ENCODE data around the gene TMEM61. TPM values are rescaled to one million over a fixed set of nuclear protein-coding genes. Genes with fewer than 3 reads are reported as not detected.

The TMEM61 gene
- total RNA-seq, 2 donors from 2014 or later = 2.0 to 3.6 TPM

DNA sequence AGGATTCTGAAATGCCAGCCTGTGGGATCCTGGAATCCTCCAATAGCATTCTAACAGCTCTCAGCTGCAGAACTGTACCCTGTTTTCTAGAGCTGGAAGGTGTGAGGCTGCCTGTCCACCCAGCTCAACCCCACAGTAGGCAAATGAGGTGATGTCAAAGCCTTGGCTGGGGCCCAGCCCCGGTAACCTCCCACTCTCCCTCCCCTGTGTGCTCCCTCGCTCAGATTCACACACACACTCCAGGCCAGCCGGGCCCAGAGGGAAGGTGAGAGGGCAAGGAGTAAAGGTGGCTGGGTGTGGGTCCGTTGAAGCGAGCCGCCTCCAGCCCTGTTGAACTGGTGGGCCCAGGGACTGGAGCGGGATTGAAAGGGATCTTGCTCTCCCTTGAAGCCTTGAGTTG is 18.2 kb downstream of the TMEM61 start, which contains the start of gene BSND:
Gene BSND, plus strand, starts transcription at position 257 of the 400 bp plus-strand sequence. CDS start 254 bp downstream, outside the sequence.
- 58 to 61% methylated on average over 7 of the region's 7 CpGs for WGBS, 2 donors
- no peak within 1 kb of the TSS for H3K4me3 ChIP-seq
- peaks cover 11% of the 10 kb centered on the region for H3K4me1 ChIP-seq
- no peaks in the 10 kb centered on the region for H3K36me3 ChIP-seq (replicated peaks in 1 of 2; ENCODE audit: insufficient read depth in 1 of 2, low read depth in 2 of 2)
- no peak within 1 kb of the TSS for H3K27ac ChIP-seq
- peak in 1 of 4 donors; percentile 24 for DNase-seq
- no peaks in the 10 kb centered on the region for H3K9me3 ChIP-seq
- peaks cover 0 to 9% of the 10 kb centered on the region in 2 donors for H3K27me3 ChIP-seq
- no peak for ATAC-seq
- no peak for TF ChIP-seq POLR2A (IDR thresholded peaks at IDR 0.05)
- TF ChIP-seq, protein P1, sequence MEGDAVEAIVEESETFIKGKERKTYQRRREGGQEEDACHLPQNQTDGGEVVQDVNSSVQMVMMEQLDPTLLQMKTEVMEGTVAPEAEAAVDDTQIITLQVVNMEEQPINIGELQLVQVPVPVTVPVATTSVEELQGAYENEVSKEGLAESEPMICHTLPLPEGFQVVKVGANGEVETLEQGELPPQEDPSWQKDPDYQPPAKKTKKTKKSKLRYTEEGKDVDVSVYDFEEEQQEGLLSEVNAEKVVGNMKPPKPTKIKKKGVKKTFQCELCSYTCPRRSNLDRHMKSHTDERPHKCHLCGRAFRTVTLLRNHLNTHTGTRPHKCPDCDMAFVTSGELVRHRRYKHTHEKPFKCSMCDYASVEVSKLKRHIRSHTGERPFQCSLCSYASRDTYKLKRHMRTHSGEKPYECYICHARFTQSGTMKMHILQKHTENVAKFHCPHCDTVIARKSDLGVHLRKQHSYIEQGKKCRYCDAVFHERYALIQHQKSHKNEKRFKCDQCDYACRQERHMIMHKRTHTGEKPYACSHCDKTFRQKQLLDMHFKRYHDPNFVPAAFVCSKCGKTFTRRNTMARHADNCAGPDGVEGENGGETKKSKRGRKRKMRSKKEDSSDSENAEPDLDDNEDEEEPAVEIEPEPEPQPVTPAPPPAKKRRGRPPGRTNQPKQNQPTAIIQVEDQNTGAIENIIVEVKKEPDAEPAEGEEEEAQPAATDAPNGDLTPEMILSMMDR (IDR thresholded peaks at IDR 0.05) = no peak
- intact Hi-C loops (cut with DNase I) = loop anchor here (5.0 kb wide), 1 partner anchor 46 kb away; no protein-coding TSS in a partner anchor

DNA sequence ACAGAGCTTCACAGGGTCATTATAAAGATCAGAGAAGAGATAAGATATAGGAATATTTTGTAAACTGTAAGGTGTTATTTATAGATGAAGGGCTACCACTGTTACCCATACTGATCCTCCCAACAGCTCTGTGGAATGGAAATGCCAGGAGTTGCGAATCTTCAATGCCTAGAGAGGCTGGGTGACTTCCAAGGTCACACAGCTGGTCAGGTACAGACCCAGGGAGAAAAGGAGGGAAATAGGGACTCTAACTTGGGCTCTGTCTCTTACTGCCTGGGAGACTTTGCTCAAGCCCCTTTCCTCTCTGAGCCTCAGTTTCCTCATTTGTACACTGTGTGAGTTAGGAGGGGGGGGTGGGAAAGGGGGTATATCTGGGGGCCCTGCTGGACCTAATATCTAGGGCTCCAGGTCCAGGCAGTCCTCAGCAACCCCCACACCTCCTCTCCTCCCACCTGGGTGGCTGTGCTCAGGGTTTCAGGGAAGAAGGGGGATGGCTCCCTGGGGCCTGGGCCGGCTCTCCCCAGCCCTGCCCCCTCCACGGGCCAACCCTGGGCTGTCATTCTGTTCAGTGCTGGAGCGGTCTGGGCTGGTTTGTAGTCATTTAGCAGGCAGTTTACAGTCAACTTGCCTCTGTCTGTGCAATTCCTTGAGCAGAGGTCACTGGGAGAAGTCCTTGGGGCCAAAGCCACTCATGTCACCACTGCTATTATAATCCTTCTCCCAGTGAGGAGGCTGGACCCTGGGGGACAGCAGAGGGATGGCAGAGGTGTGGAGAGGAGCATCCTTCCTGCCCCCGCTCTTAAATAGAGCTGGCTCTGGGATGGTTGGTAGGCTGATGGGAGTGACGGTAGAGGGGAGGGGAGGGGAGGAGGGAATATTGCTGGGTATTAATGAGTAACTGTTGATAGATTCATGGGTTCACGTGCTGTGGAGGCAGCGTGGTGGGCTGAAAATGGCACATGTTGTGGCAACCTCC is 20.0 kb downstream of the TMEM61 start:
- TF ChIP-seq, protein P1 (IDR thresholded peaks at IDR 0.05) = no peak
- TF ChIP-seq POLR2A (IDR thresholded peaks at IDR 0.05) = no peak
- Histone ChIP-seq H3K9me3 (no peaks in the 10 kb centered on the region), H3K4me3 (no peak overlapping the region), H3K4me1 (peaks cover 11% of the 10 kb centered on the region), H3K27ac (no peak overlapping the region), H3K27me3 (peaks cover 0 to 9% of the 10 kb centered on the region in 2 donors), H3K36me3 (replicated peaks in 1 of 2; ENCODE audit: insufficient read depth in 1 of 2, low read depth in 2 of 2) (no peaks in the 10 kb centered on the region)
- WGBS, 2 donors = 55 to 60% methylated on average over 8 of the region's 8 CpGs
- ATAC-seq (no peak), DNase-seq (no peak)
- intact Hi-C loops (cut with DNase I) = no loop called here

DNA sequence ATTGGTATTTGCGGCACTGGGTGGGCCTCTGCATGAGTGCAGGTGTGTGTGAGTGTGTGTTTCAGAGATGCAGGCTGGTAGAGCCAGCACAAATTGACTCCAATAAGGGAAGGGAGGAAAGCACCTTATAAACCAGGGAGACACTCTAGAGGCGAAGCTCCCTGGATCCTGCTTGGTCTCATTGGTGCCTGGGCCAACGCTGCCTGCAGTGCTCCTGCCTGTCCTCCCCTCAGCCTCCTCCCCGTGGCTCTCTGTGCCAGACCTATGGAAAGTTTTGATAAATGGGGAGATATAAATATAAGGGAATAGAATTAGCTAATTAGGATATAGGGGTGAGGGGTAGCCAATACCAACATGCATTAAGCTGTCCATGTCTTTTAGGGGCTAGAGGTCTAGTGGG is 20.9 kb downstream of the TMEM61 start:
- DNase-seq (no peak), ATAC-seq (no peak)
- Histone ChIP-seq H3K9me3 (no peaks in the 10 kb centered on the region), H3K27ac (no peak overlapping the region), H3K36me3 (replicated peaks in 1 of 2; ENCODE audit: insufficient read depth in 1 of 2, low read depth in 2 of 2) (no peaks in the 10 kb centered on the region), H3K4me1 (peaks cover 9% of the 10 kb centered on the region), H3K27me3 (peaks cover 0 to 9% of the 10 kb centered on the region in 2 donors), H3K4me3 (no peak overlapping the region)
- TF ChIP-seq POLR2A (IDR thresholded peaks at IDR 0.05) = no peak
- TF ChIP-seq, protein P1 (IDR thresholded peaks at IDR 0.05) = no peak
- intact Hi-C loops (cut with DNase I) = no loop called here
- WGBS, 2 donors = 90 to 95% methylated on average over 4 of the region's 4 CpGs

DNA sequence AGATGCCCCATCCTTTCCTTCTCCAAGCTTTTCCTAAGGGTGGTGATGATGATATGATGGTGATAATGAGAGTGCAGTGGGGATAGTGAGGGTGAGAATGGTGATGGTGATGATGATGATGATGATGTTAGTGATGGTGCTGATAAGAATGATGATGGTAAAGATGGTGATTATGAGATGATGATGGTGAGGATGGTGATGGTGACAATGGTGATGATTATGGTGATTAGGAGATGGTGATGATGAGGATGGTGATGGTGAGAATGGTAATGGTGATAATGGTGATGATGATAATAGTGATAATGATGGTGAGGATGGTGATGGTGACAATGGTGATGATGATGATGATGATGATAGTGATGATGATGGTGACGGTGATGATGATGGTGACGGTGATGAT is 22.3 kb downstream of the TMEM61 start:
- 28 to 42% methylated on average over 2 of the region's 2 CpGs for WGBS, 2 donors
- DNase-seq (no peak), ATAC-seq (no peak)
- H3K27ac ChIP-seq = no peak overlapping the region
- TF ChIP-seq, protein P1 (IDR thresholded peaks at IDR 0.05) = no peak
- no peak for TF ChIP-seq POLR2A (IDR thresholded peaks at IDR 0.05)
- H3K9me3 ChIP-seq = no peaks in the 10 kb centered on the region
- intact Hi-C loops (cut with DNase I) = no loop called here
- H3K4me1 ChIP-seq = no peaks in the 10 kb centered on the region
- peaks cover 0 to under 1% of the 10 kb centered on the region in 2 donors for H3K27me3 ChIP-seq
- no peaks in the 10 kb centered on the region for H3K36me3 ChIP-seq (replicated peaks in 1 of 2; ENCODE audit: insufficient read depth in 1 of 2, low read depth in 2 of 2)
- H3K4me3 ChIP-seq = no peak overlapping the region
